ENCODE results near the gene RABEP1. TPM values are rescaled to one million over a fixed set of nuclear protein-coding genes. Genes with fewer than 3 reads are reported as not detected.
A peak's percentile ranks its signal among the peaks of the same experiment; 100 is the strongest.

Gene RABEP1
- total and polyA plus RNA-seq, 5 donors from 2014 or later: 23.7 to 45.5 (median 26.8) TPM

DNA sequence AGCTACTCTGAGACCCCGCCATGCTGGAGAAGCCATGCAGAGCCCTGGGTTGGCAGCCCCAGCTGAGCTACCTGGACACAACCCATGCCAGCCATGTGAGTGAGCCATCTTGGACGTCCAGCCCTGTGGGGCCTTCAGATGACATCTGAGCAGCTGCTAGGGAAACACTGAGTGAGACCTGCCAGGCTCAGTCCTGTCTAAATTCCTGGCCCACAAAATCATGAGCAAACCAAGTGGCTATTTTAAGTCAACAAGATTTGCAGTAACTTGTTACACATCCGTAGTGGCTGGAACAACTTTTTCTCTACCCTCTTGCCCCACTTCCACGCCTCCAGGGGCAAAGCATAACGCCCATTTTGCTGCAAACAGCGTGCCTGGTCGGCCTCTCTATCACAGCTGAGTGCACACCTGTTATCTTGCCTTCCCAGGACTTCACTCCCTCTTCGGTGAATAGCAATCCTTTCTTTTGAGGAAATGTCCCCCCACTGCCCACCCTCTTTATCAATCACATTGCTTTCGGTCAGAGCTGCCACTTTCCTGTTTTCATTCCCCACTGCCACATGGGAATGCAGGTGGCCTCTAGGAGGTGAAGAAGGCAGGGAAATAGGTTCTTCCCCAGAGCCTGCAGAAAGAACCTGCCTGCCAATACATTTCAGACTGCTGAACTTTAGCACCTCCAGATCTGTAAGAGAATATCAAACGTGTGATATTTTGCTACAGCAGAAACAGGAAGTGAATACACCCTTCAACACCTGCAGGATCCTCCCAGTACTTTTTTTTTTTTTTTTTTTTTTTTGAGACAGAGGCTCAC lies 40.0 kb upstream of the RABEP1 start:
- DNase-seq: peak in 2 of 3 donors; percentile 58 to 83
- peaks cover 32% of the 10 kb centered on the region for H3K4me1 ChIP-seq (ENCODE audit: control insufficient read depth, insufficient read depth, low read length, poor library complexity, severe bottlenecking)
- H3K27ac ChIP-seq (ENCODE audit: insufficient read depth, low read length, poor library complexity, severe bottlenecking): peak overlapping the region; percentile 68
- Mint-ChIP-seq H3K27ac (peak overlapping the region; percentile 97 to 99 (median 99)), H3K27me3 (peaks cover 2% of the 10 kb centered on the region), H3K36me3 (peaks cover 3% of the 10 kb centered on the region), H3K9me3 (no peaks in the 10 kb centered on the region), H3K4me1 (peaks cover 6 to 65% (median 23%) of the 10 kb centered on the region in 4 donors), H3K4me3 (peak overlapping the region; percentile 60 to 95 (median 83))
- H3K36me3 ChIP-seq (ENCODE audit: control insufficient read depth, insufficient read depth, low read length): no peaks in the 10 kb centered on the region
- H3K4me3 ChIP-seq (ENCODE audit: low read depth, low read length): peak overlapping the region; percentile 64
- no peaks in the 10 kb centered on the region for H3K9me3 ChIP-seq (ENCODE audit: control insufficient read depth in 2 of 2, low read length in 2 of 2)
- H3K27me3 ChIP-seq (ENCODE audit: control insufficient read depth, insufficient read depth, low read length): no peaks in the 10 kb centered on the region
- ATAC-seq (ENCODE audit: low read depth in 2 of 2): peak; percentile 79 to 89

- Mint-ChIP-seq H3K27ac (no peak overlapping the region), H3K4me1 (peaks cover 5 to 29% (median 15%) of the 10 kb centered on the region in 4 donors), H3K27me3 (no peaks in the 10 kb centered on the region), H3K9me3 (no peaks in the 10 kb centered on the region), H3K36me3 (peaks cover 4% of the 10 kb centered on the region), H3K4me3 (no peak overlapping the region)
- no peak for DNase-seq
- no peak for ATAC-seq (ENCODE audit: low read depth in 2 of 2)
- Histone ChIP-seq H3K36me3 (ENCODE audit: control insufficient read depth, insufficient read depth, low read length) (no peaks in the 10 kb centered on the region), H3K4me3 (ENCODE audit: low read depth, low read length) (no peak overlapping the region), H3K9me3 (ENCODE audit: control insufficient read depth in 2 of 2, low read length in 2 of 2) (no peaks in the 10 kb centered on the region), H3K4me1 (ENCODE audit: control insufficient read depth, insufficient read depth, low read length, poor library complexity, severe bottlenecking) (peaks cover 7% of the 10 kb centered on the region), H3K27ac (ENCODE audit: insufficient read depth, low read length, poor library complexity, severe bottlenecking) (no peak overlapping the region), H3K27me3 (ENCODE audit: control insufficient read depth, insufficient read depth, low read length) (no peaks in the 10 kb centered on the region)
These were observed 34.5 kb upstream of the RABEP1 start for GRCh38 chr17:5247621-5248020.

GRCh38 chr17:5248821-5249479 lies 33.1 kb upstream of the RABEP1 start:
- Mint-ChIP-seq H3K27me3 (no peaks in the 10 kb centered on the region), H3K4me3 (peak overlapping the region in 1 of 4 donors; percentile 38), H3K4me1 (peaks cover 5 to 17% (median 7%) of the 10 kb centered on the region in 4 donors), H3K27ac (peak overlapping the region; percentile 49 to 64 (median 63)), H3K36me3 (peaks cover 4% of the 10 kb centered on the region), H3K9me3 (no peaks in the 10 kb centered on the region)
- no peak for DNase-seq
- H3K27ac ChIP-seq (ENCODE audit: insufficient read depth, low read length, poor library complexity, severe bottlenecking): no peak overlapping the region
- no peaks in the 10 kb centered on the region for H3K27me3 ChIP-seq (ENCODE audit: control insufficient read depth, insufficient read depth, low read length)
- H3K9me3 ChIP-seq (ENCODE audit: control insufficient read depth in 2 of 2, low read length in 2 of 2): no peaks in the 10 kb centered on the region
- no peaks in the 10 kb centered on the region for H3K36me3 ChIP-seq (ENCODE audit: control insufficient read depth, insufficient read depth, low read length)
- ATAC-seq (ENCODE audit: low read depth in 2 of 2): no peak
- H3K4me1 ChIP-seq (ENCODE audit: control insufficient read depth, insufficient read depth, low read length, poor library complexity, severe bottlenecking): no peaks in the 10 kb centered on the region
- no peak overlapping the region for H3K4me3 ChIP-seq (ENCODE audit: low read depth, low read length)

DNA sequence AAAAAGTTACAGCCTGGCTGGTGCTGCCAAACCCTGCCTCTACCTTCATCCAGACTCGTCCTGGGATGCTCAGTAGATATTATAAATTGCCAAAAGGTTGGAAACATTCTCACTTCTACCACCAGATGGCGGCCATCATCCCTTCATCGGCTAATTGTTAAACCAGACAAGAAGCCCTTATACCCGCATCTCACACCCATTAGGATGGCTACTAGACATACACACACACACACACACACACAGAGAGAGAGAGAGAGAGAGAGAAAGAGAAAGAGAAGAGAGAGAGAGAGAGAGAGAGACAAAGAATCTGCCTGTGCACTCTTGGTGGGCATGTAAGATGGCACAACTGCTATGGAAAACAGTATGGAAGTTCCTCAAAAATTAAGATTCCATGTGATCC lies 32.5 kb upstream of the RABEP1 start:
- Mint-ChIP-seq H3K4me3 (peak overlapping the region in 2 of 4 donors; percentile 9 to 64), H3K27ac (peak overlapping the region in 2 of 3 donors; percentile 8 to 12), H3K27me3 (no peaks in the 10 kb centered on the region), H3K36me3 (peaks cover 4% of the 10 kb centered on the region), H3K9me3 (no peaks in the 10 kb centered on the region), H3K4me1 (peaks cover 5 to 16% (median 7%) of the 10 kb centered on the region in 4 donors)
- peak; percentile 47 to 87 (median 69) for DNase-seq
- ATAC-seq (ENCODE audit: low read depth in 2 of 2): peak; percentile 50 to 74
- Histone ChIP-seq H3K4me3 (ENCODE audit: low read depth, low read length) (no peak overlapping the region), H3K4me1 (ENCODE audit: control insufficient read depth, insufficient read depth, low read length, poor library complexity, severe bottlenecking) (no peaks in the 10 kb centered on the region), H3K27ac (ENCODE audit: insufficient read depth, low read length, poor library complexity, severe bottlenecking) (no peak overlapping the region), H3K9me3 (ENCODE audit: control insufficient read depth in 2 of 2, low read length in 2 of 2) (no peaks in the 10 kb centered on the region), H3K27me3 (ENCODE audit: control insufficient read depth, insufficient read depth, low read length) (no peaks in the 10 kb centered on the region), H3K36me3 (ENCODE audit: control insufficient read depth, insufficient read depth, low read length) (no peaks in the 10 kb centered on the region)

DNA sequence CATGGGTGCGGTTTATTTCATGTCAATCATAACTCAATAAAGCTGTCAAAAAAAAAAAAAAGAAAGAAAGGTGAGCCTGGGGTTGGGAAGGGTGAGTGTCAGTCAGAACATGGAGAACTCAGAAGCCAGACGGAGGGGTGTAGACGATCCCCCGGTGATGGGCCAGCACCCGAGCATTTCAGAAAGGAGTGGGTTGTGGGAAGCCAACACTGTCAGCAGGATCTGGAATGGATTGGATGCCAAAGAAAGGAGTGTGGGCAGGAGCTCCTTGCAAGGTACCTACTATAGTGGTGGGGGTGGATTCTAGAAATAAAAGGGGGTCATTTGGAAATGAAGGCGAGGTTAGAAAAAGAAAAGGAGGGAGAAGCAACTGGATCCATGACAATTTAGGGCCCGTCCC lies 27.7 kb upstream of the RABEP1 start:
- ATAC-seq (ENCODE audit: low read depth in 2 of 2) (no peak), DNase-seq (no peak)
- H3K4me1 ChIP-seq (ENCODE audit: control insufficient read depth, insufficient read depth, low read length, poor library complexity, severe bottlenecking): peaks cover 5% of the 10 kb centered on the region
- H3K36me3 ChIP-seq (ENCODE audit: control insufficient read depth, insufficient read depth, low read length): no peaks in the 10 kb centered on the region
- peaks cover 0 to 2% (median 0%) of the 10 kb centered on the region in 7 donors for H3K9me3 Mint-ChIP-seq
- H3K9me3 ChIP-seq (ENCODE audit: control insufficient read depth in 2 of 2, low read length in 2 of 2): no peaks in the 10 kb centered on the region
- H3K4me3 Mint-ChIP-seq: no peak overlapping the region
- H3K4me3 ChIP-seq (ENCODE audit: low read depth, low read length): no peak overlapping the region
- peaks cover 7% of the 10 kb centered on the region for H3K27me3 Mint-ChIP-seq
- peaks cover 11 to 18% (median 13%) of the 10 kb centered on the region in 4 donors for H3K4me1 Mint-ChIP-seq
- no peaks in the 10 kb centered on the region for H3K27me3 ChIP-seq (ENCODE audit: control insufficient read depth, insufficient read depth, low read length)
- H3K27ac Mint-ChIP-seq: no peak overlapping the region
- H3K36me3 Mint-ChIP-seq: peaks cover 4% of the 10 kb centered on the region
- no peak overlapping the region for H3K27ac ChIP-seq (ENCODE audit: insufficient read depth, low read length, poor library complexity, severe bottlenecking)

GRCh38 chr17:5254903-5255521 lies 27.1 kb upstream of the RABEP1 start:
- H3K27ac ChIP-seq (ENCODE audit: insufficient read depth, low read length, poor library complexity, severe bottlenecking): no peak overlapping the region
- Mint-ChIP-seq H3K4me3 (peak overlapping the region in 1 of 4 donors; percentile 29), H3K27ac (peak overlapping the region in 2 of 3 donors; percentile 11 to 26), H3K9me3 (peaks cover 0 to 2% (median 0%) of the 10 kb centered on the region in 7 donors), H3K4me1 (peaks cover 7 to 13% (median 8%) of the 10 kb centered on the region in 4 donors), H3K36me3 (peaks cover 4% of the 10 kb centered on the region), H3K27me3 (peaks cover 7% of the 10 kb centered on the region)
- no peaks in the 10 kb centered on the region for H3K27me3 ChIP-seq (ENCODE audit: control insufficient read depth, insufficient read depth, low read length)
- H3K36me3 ChIP-seq (ENCODE audit: control insufficient read depth, insufficient read depth, low read length): no peaks in the 10 kb centered on the region
- DNase-seq (no peak), ATAC-seq (ENCODE audit: low read depth in 2 of 2) (no peak)
- no peak overlapping the region for H3K4me3 ChIP-seq (ENCODE audit: low read depth, low read length)
- H3K9me3 ChIP-seq (ENCODE audit: control insufficient read depth in 2 of 2, low read length in 2 of 2): no peaks in the 10 kb centered on the region
- peaks cover 5% of the 10 kb centered on the region for H3K4me1 ChIP-seq (ENCODE audit: control insufficient read depth, insufficient read depth, low read length, poor library complexity, severe bottlenecking)

DNA sequence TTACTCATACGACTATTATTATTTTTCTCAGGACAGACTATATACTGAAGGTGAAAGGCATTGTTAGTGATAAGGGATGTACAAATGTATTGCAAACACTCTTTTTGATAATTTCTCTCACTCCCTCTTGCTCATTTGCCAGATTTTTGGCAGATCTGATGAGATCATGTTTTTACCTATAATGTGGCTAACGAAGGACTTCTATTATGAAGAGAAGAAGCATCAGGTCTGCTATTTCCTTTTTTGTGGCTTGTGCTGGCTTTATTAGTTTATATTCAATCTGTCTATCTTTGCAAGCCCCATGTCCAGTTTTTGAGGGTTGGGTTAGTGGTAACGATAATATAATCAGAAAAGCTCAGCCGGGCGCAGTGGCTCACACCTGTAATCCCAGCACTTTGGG lies 25.0 kb upstream of the RABEP1 start:
- no peak overlapping the region for H3K27ac Mint-ChIP-seq
- H3K4me3 ChIP-seq (ENCODE audit: low read depth, low read length): no peak overlapping the region
- H3K9me3 ChIP-seq (ENCODE audit: control insufficient read depth in 2 of 2, low read length in 2 of 2): no peaks in the 10 kb centered on the region
- H3K4me1 ChIP-seq (ENCODE audit: control insufficient read depth, insufficient read depth, low read length, poor library complexity, severe bottlenecking): peaks cover 5% of the 10 kb centered on the region
- H3K9me3 Mint-ChIP-seq: peaks cover 0 to 2% (median 0%) of the 10 kb centered on the region in 7 donors
- H3K36me3 Mint-ChIP-seq: peaks cover under 1% of the 10 kb centered on the region
- no peaks in the 10 kb centered on the region for H3K27me3 ChIP-seq (ENCODE audit: control insufficient read depth, insufficient read depth, low read length)
- ATAC-seq (ENCODE audit: low read depth in 2 of 2) (no peak), DNase-seq (no peak)
- H3K4me3 Mint-ChIP-seq: no peak overlapping the region
- H3K27ac ChIP-seq (ENCODE audit: insufficient read depth, low read length, poor library complexity, severe bottlenecking): no peak overlapping the region
- H3K4me1 Mint-ChIP-seq: peaks cover 7 to 13% (median 8%) of the 10 kb centered on the region in 4 donors
- no peaks in the 10 kb centered on the region for H3K36me3 ChIP-seq (ENCODE audit: control insufficient read depth, insufficient read depth, low read length)
- H3K27me3 Mint-ChIP-seq: peaks cover 7% of the 10 kb centered on the region
